Breast epithelium (tissue), 3 donors: ENCODE results near the gene MESP1.

ENCODE experiments used
- CTCF ChIP-seq, 3 donors: fragments of 450-650 bp; IDR thresholded peaks; one replicate each; pipeline ENCODE4 v1.5.1; 2016 to 2017; ENCODE audit warnings: antibody characterized with exemption in 3 of 3, mild to moderate bottlenecking in 3 of 3, moderate library complexity in 3 of 3
- POLR2A ChIP-seq: fragments of 450-650 bp; IDR thresholded peaks from one replicate; pipeline ENCODE4 v1.6.1; 2016; ENCODE audit warnings: antibody characterized with exemption, mild to moderate bottlenecking, moderate library complexity
- POLR2AphosphoS5 ChIP-seq, 3 donors: sonication (generic); formaldehyde crosslinking; IDR thresholded peaks; one replicate each; pipeline ENCODE4 v1.6.1; 2017; ENCODE audit warnings: antibody characterized with exemption in 3 of 3

- no peak for TF ChIP-seq CTCF (IDR thresholded peaks at IDR 0.05)
- no peak for TF ChIP-seq POLR2A
- TF ChIP-seq POLR2AphosphoS5 (IDR thresholded peaks at IDR 0.05), result no peak
Measured at GRCh38 chr15:89781055-89781454, 30.0 kb upstream of the MESP1 start.
